Tibial nerve (tissue), 4 donors: ENCODE measurements around the gene HS6ST1. TPM values are rescaled to one million over a fixed set of nuclear protein-coding genes. Genes with fewer than 3 reads are reported as not detected.

Experiments
- DNase-seq, 2 donors: peaks; one replicate each; pipeline ENCODE4 v3.0.0-alpha.2; 2019; ENCODE audit warnings: low spot score in 2 of 2
- H3K27ac ChIP-seq, 4 donors: fragments of 200-600 bp; sonication (generic) in 3 of 4; one replicate each; pipeline ENCODE4 v1.5.1; 2017 to 2019; ENCODE audit warnings: mild to moderate bottlenecking in 1 of 4
- H3K27me3 ChIP-seq, 2 donors: fragments of 200-600 bp; sonication (generic) in 1 of 2; one replicate each; pipeline versions ENCODE4 v1.5.1 to v1.6.0; 2017 to 2019
- H3K36me3 ChIP-seq, 3 donors: fragments of 200-600 bp; sonication (generic); one replicate each; pipeline ENCODE4 v1.5.1; 2018 to 2019
- H3K4me1 ChIP-seq, 4 donors: fragments of 200-600 bp; sonication (generic) in 3 of 4; one replicate each; pipeline ENCODE4 v1.5.1; 2017 to 2019
- H3K4me3 ChIP-seq, 4 donors: fragments of 200-600 bp; sonication (generic) in 3 of 4; one replicate each; pipeline ENCODE4 v1.5.1; 2017 to 2019; ENCODE audit warnings: mild to moderate bottlenecking in 1 of 4, moderate library complexity in 1 of 4
- H3K9me3 ChIP-seq, 4 donors: fragments of 200-600 bp; sonication (generic) in 3 of 4; one replicate each; pipeline ENCODE4 v1.5.1; 2017 to 2019
- EP300 ChIP-seq, 2 donors: sonication (generic); formaldehyde crosslinking; IDR thresholded peaks; one replicate each; pipeline ENCODE4 v1.6.1; 2017; ENCODE audit warnings: antibody characterized with exemption in 2 of 2, mild to moderate bottlenecking in 1 of 2
- POLR2A ChIP-seq, 2 donors: fragments of 450-650 bp; IDR thresholded peaks; one replicate each; pipeline ENCODE4 v1.6.1; 2017; ENCODE audit warnings: antibody characterized with exemption in 2 of 2, mild to moderate bottlenecking in 2 of 2, moderate library complexity in 2 of 2
- WGBS, 2 donors: methylation state at CpG; one replicate each; pipeline ENCODE4 v1.1.5; 2018; 5-methylcytosine and 5-hydroxymethylcytosine counted together
- total RNA-seq, 4 donors: library from RNA; depleted of rRNA; stranded (reverse); fragments of >200 nt; gene quantifications; one replicate each; pipeline ENCODE4 v1.1.0, GENCODE V29; 2016
- TF ChIP-seq, protein P1 (sequence below), 5 experiments: fragments of 200-600 bp in 3 of 5; fragments of 450-650 bp in 2 of 5; sonication (generic) in 3 of 5; IDR thresholded peaks; one replicate each; pipeline ENCODE4 v1.5.1; 2016 to 2019; ENCODE audit warnings: antibody characterized with exemption in 5 of 5, mild to moderate bottlenecking in 3 of 5, moderate library complexity in 2 of 5

HS6ST1 gene
- total RNA-seq, 4 donors from 2014 or later: 21.6 to 51.6 (median 39.3) TPM

DNA sequence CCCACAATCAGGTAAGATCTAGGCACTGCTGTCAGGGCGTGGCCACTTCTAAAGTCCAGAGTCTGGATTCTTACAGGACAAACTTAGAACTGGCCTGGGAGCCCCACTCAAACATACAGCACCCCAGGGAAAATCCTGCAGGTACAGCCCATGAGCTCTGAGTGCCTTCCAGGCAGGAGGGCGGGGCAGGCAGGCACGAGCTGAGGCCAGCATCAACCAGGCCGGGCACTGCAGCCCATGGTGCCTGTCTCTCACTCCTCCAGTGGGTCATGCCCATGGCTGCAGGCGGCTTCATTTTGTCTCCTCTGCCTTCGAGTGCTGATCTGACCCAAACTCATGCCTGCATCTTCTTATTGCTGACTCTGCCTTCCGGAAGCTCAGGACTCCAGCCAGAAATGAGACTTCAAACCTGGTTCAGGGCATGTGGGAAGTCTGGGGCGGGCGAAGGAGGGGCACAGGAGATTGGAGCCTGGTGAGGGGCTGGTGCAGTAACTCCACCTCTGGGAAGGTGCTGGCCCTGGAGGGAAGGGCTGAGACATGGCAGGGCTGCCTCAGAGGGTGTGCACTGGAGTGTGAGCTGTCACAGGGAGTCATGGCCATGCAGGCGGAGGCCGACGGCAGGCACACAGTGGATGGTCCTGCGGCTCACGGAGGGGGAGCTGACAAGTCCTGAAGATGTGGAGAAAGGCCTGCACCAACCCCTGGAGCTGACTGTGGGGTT is 40.5 kb downstream of the HS6ST1 start:
- WGBS, 2 donors: 90 to 93% methylated on average over 14 of the region's 14 CpGs
- Histone ChIP-seq H3K27me3 (no peaks in the 10 kb centered on the region), H3K27ac (no peak overlapping the region), H3K9me3 (peaks cover 0 to 13% (median 0%) of the 10 kb centered on the region in 4 donors), H3K4me3 (no peak overlapping the region), H3K36me3 (peaks cover 0 to 47% (median 0%) of the 10 kb centered on the region in 3 donors), H3K4me1 (peaks cover 0 to 46% (median 25%) of the 10 kb centered on the region in 4 donors)
- DNase-seq: peak in 1 of 2 donors; percentile 10
- TF ChIP-seq, protein P1, sequence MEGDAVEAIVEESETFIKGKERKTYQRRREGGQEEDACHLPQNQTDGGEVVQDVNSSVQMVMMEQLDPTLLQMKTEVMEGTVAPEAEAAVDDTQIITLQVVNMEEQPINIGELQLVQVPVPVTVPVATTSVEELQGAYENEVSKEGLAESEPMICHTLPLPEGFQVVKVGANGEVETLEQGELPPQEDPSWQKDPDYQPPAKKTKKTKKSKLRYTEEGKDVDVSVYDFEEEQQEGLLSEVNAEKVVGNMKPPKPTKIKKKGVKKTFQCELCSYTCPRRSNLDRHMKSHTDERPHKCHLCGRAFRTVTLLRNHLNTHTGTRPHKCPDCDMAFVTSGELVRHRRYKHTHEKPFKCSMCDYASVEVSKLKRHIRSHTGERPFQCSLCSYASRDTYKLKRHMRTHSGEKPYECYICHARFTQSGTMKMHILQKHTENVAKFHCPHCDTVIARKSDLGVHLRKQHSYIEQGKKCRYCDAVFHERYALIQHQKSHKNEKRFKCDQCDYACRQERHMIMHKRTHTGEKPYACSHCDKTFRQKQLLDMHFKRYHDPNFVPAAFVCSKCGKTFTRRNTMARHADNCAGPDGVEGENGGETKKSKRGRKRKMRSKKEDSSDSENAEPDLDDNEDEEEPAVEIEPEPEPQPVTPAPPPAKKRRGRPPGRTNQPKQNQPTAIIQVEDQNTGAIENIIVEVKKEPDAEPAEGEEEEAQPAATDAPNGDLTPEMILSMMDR (IDR thresholded peaks at IDR 0.05): no peak
- TF ChIP-seq POLR2A (IDR thresholded peaks at IDR 0.05) (no peak), EP300 (IDR thresholded peaks at IDR 0.05) (no peak)

DNA sequence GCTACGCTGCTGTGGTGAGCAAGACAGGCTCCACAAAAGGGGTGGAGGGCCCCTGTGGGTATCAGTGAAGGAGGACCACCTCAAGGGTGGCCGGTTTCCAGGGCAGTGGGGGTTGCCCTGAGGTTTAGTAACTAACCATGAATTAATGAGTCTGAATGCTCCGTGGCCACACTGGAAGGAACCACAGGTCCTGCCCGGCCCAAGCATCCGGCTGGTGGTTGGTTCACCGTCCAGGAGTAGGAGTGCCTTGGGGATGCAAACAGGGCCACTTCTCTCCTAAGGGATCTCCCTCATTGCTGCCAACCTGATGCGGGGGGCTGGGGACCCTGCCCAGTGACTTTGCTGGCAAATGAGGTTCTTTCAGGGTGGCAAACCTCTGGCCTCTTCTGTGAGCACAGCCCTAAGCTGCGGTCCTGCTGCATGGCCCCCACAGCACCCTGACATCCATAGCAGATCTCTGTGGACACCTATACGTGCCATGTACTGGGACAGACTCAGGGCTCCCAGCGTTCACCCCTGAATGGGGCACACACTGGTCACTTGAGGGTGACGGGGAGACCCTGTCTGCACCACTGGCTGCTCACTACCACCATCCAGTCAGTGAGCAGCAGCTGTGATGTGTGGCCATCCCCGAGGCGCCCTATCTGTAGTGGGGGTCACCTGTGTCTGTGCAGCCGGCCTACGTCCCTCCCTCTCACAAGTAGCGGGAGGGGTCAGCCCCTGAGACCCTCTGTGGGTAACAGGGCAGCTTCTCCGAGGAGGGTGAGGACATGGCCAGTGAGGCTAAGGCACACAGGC is 41.6 kb downstream of the HS6ST1 start:
- DNase-seq: peak in 1 of 2 donors; percentile 10
- Histone ChIP-seq H3K4me3 (no peak overlapping the region), H3K27me3 (no peaks in the 10 kb centered on the region), H3K4me1 (peaks cover 0 to 36% (median 17%) of the 10 kb centered on the region in 4 donors), H3K27ac (no peak overlapping the region), H3K9me3 (peaks cover 0 to 13% (median 0%) of the 10 kb centered on the region in 4 donors), H3K36me3 (peaks cover 0 to 47% (median 0%) of the 10 kb centered on the region in 3 donors)
- TF ChIP-seq EP300 (IDR thresholded peaks at IDR 0.05) (no peak), POLR2A (IDR thresholded peaks at IDR 0.05) (no peak)
- TF ChIP-seq, protein P1 (IDR thresholded peaks at IDR 0.05): no peak
- 84 to 90% methylated on average over 17 of the region's 17 CpGs for WGBS, 2 donors

DNA sequence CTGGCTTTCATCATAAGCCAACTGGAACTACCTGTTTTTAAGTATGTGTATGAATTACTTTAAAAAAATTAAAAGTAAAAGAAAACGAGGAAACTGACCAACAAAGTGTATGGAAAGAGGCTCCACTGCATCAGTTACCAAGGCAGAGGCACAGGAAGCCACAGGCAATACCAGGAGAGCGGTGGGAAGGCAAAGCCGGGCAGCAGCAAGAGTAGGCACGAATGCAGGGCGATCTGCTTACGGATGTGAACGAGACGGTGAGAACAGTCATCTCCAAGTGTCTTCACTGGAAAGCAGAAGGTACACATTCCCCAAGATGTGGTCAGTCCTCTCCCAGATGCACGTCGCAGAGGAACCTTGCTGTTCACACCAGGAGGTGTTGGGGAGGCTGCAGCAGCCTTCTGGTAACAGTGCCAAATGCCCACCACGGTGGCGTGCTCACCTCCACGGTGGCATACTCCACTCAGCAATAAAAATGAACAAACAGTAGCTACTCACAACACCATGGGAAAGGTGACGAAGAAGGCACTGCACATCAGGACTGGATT is 43.1 kb downstream of the HS6ST1 start:
- Histone ChIP-seq H3K9me3 (peaks cover 0 to 13% (median 0%) of the 10 kb centered on the region in 4 donors), H3K4me3 (no peak overlapping the region), H3K36me3 (peaks cover 0 to 52% (median 0%) of the 10 kb centered on the region in 3 donors), H3K27me3 (no peaks in the 10 kb centered on the region), H3K27ac (no peak overlapping the region), H3K4me1 (peaks cover 0 to 29% (median 8%) of the 10 kb centered on the region in 4 donors)
- WGBS, 2 donors: 93 to 97% methylated on average over 14 of the region's 14 CpGs
- TF ChIP-seq, protein P1 (IDR thresholded peaks at IDR 0.05): no peak
- TF ChIP-seq POLR2A (IDR thresholded peaks at IDR 0.05) (no peak), EP300 (IDR thresholded peaks at IDR 0.05) (no peak)
- peak in 1 of 2 donors; percentile 10 for DNase-seq

DNA sequence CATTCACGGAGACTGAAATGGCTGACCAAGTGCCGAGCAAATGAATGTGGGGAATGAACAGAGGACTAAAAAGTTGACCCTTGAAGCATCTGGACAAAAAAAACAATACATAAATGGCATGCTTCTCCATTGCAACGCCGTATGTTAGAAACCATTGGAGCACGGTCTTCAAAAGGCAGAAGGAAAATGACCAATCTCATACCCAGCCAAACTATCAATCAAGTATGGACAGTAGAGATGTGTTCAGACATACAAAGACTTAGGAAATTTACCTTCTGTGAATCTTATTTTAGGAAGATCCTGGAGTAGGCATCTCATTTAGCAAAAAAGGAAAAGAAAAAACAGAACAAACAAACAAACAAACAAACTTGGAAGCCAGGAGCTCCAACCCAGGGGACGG is 44.5 kb downstream of the HS6ST1 start:
- H3K36me3 ChIP-seq: peaks cover 0 to 58% (median 0%) of the 10 kb centered on the region in 3 donors
- no peaks in the 10 kb centered on the region for H3K27me3 ChIP-seq
- H3K4me3 ChIP-seq: no peak overlapping the region
- H3K9me3 ChIP-seq: peaks cover 0 to 13% (median 0%) of the 10 kb centered on the region in 4 donors
- no peak for TF ChIP-seq EP300 (IDR thresholded peaks at IDR 0.05)
- no peak for TF ChIP-seq POLR2A (IDR thresholded peaks at IDR 0.05)
- TF ChIP-seq, protein P1 (IDR thresholded peaks at IDR 0.05): no peak
- no peak overlapping the region for H3K27ac ChIP-seq
- H3K4me1 ChIP-seq: peaks cover 0 to 29% (median 6%) of the 10 kb centered on the region in 4 donors
- WGBS, 2 donors: 93 to 98% methylated on average over 6 of the region's 6 CpGs
- no peak for DNase-seq
